ENCODE measurements around the gene GREM2. TPM values are rescaled to one million over a fixed set of nuclear protein-coding genes. Genes with fewer than 3 reads are reported as not detected.

GREM2 gene
- polyA plus RNA-seq, 1 donor from 2014 or later = 0.85 TPM

- Histone ChIP-seq H3K4me3 (ENCODE audit: low read length) (no peak overlapping the region), H3K9me3 (ENCODE audit: low read length) (no peaks in the 10 kb centered on the region), H3K79me2 (replicated peaks; ENCODE audit: insufficient read depth, low read length) (no peaks in the 10 kb centered on the region), H3F3A (ENCODE audit: insufficient read depth, low read length, poor library complexity, severe bottlenecking) (no peaks in the 10 kb centered on the region), H3K9ac (ENCODE audit: low read length) (no peak overlapping the region), H3K4me2 (ENCODE audit: low read length) (no peak overlapping the region), H3K36me3 (ENCODE audit: insufficient read depth, low read length) (no peaks in the 10 kb centered on the region), H3K27me3 (ENCODE audit: insufficient read depth, low read depth, low read length) (no peaks in the 10 kb centered on the region), H2AFZ (ENCODE audit: low read depth, low read length) (no peak overlapping the region), H4K20me1 (ENCODE audit: insufficient read depth) (no peaks in the 10 kb centered on the region), H3K9me2 (ENCODE audit: insufficient read depth, low read length) (no peaks in the 10 kb centered on the region), H3K27ac (ENCODE audit: low read length) (no peak overlapping the region)
- TF ChIP-seq TAF1 (IDR thresholded peaks at IDR 0.05; ENCODE audit: low read depth) (no peak), EZH2 (IDR thresholded peaks at IDR 0.05; ENCODE audit: borderline replicate concordance, insufficient read depth, low read length, poor library complexity, severe bottlenecking) (no peak), POLR2AphosphoS5 (IDR thresholded peaks at IDR 0.05) (no peak), EP300 (conservative IDR thresholded peaks at IDR 0.05; ENCODE audit: poor library complexity, severe bottlenecking) (no peak), SMC3 (conservative IDR thresholded peaks at IDR 0.05; ENCODE audit: poor library complexity) (no peak), RAD21 (conservative IDR thresholded peaks at IDR 0.05) (no peak), CTCF (IDR thresholded peaks at IDR 0.05; ENCODE audit: poor library complexity, severe bottlenecking) (no peak), MXI1 (conservative IDR thresholded peaks at IDR 0.05; ENCODE audit: poor library complexity, severe bottlenecking) (no peak), REST (IDR thresholded peaks at IDR 0.05; ENCODE audit: borderline replicate concordance) (no peak)
Measured at GRCh38 chr1:240499012-240499411, 112.9 kb downstream of the GREM2 start.

DNA sequence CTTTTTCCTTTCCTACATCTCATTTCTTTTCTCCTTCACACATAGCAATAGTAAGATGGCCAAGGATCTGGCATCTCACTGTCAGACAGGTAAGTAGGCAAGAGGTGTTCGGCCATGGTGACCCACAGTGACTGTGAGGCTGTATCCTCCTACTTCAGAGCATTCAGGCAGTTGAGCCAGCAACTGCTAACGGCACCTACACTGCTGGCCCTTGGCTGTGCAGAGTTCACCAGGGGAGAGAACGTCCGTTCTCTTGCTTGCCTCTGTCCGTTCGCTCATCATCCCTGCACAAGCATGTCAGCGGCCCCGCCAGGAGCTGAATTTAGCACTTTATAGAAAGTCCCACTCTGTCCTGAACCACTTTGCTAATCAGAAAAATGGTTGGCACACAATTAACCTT, 113.6 kb downstream of the GREM2 start:
- peaks cover 3% of the 10 kb centered on the region for H3K27me3 ChIP-seq (ENCODE audit: insufficient read depth, low read depth, low read length)
- no peak overlapping the region for H3K4me3 ChIP-seq (ENCODE audit: low read length)
- H4K20me1 ChIP-seq (ENCODE audit: insufficient read depth) = no peaks in the 10 kb centered on the region
- no peak overlapping the region for H3K9ac ChIP-seq (ENCODE audit: low read length)
- no peaks in the 10 kb centered on the region for H3F3A ChIP-seq (ENCODE audit: insufficient read depth, low read length, poor library complexity, severe bottlenecking)
- H2AFZ ChIP-seq (ENCODE audit: low read depth, low read length) = no peak overlapping the region
- H3K9me2 ChIP-seq (ENCODE audit: insufficient read depth, low read length) = no peaks in the 10 kb centered on the region
- no peak overlapping the region for H3K4me2 ChIP-seq (ENCODE audit: low read length)
- no peaks in the 10 kb centered on the region for H3K79me2 ChIP-seq (replicated peaks; ENCODE audit: insufficient read depth, low read length)
- TF ChIP-seq SMC3 (conservative IDR thresholded peaks at IDR 0.05; ENCODE audit: poor library complexity) (no peak), MXI1 (conservative IDR thresholded peaks at IDR 0.05; ENCODE audit: poor library complexity, severe bottlenecking) (no peak)
- H3K9me3 ChIP-seq (ENCODE audit: low read length) = no peaks in the 10 kb centered on the region
- H3K36me3 ChIP-seq (ENCODE audit: insufficient read depth, low read length) = no peaks in the 10 kb centered on the region
- H3K27ac ChIP-seq (ENCODE audit: low read length) = no peak overlapping the region

DNA sequence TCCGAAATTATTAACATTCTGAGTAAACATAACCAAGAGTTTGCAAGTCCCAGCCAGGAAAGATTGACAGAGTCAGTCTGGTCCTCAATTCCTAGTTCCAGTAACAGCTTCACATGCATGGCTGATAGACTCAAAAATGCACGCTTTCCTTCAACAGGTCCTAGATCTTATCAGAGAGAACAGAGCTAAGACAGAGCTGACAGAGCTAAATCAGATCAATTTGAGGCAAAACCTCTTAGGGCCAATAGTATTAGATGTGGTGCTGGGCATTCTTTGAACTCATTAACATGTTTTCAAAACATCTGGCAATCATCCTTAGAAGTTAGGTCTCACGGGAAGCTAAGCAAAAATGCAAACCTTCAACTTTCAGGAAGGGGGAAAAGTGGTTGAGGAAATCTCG, 114.0 kb downstream of the GREM2 start:
- Histone ChIP-seq H3K9ac (ENCODE audit: low read length) (no peak overlapping the region), H3K4me2 (ENCODE audit: low read length) (no peak overlapping the region), H2AFZ (ENCODE audit: low read depth, low read length) (no peak overlapping the region), H3K79me2 (replicated peaks; ENCODE audit: insufficient read depth, low read length) (no peaks in the 10 kb centered on the region), H3F3A (ENCODE audit: insufficient read depth, low read length, poor library complexity, severe bottlenecking) (no peaks in the 10 kb centered on the region), H3K4me3 (ENCODE audit: low read length) (no peak overlapping the region), H3K9me2 (ENCODE audit: insufficient read depth, low read length) (no peaks in the 10 kb centered on the region), H4K20me1 (ENCODE audit: insufficient read depth) (no peaks in the 10 kb centered on the region), H3K36me3 (ENCODE audit: insufficient read depth, low read length) (no peaks in the 10 kb centered on the region), H3K27me3 (ENCODE audit: insufficient read depth, low read depth, low read length) (peaks cover 7% of the 10 kb centered on the region), H3K27ac (ENCODE audit: low read length) (no peak overlapping the region), H3K9me3 (ENCODE audit: low read length) (no peaks in the 10 kb centered on the region)
- no peak for TF ChIP-seq SMC3 (conservative IDR thresholded peaks at IDR 0.05; ENCODE audit: poor library complexity)
- no peak for TF ChIP-seq MXI1 (conservative IDR thresholded peaks at IDR 0.05; ENCODE audit: poor library complexity, severe bottlenecking)
- TF ChIP-seq EP300 (conservative IDR thresholded peaks at IDR 0.05; ENCODE audit: poor library complexity, severe bottlenecking) = no peak
- no peak for TF ChIP-seq CTCF (IDR thresholded peaks at IDR 0.05; ENCODE audit: poor library complexity, severe bottlenecking)
- no peak for TF ChIP-seq REST (IDR thresholded peaks at IDR 0.05; ENCODE audit: borderline replicate concordance)
- TF ChIP-seq TAF1 (IDR thresholded peaks at IDR 0.05; ENCODE audit: low read depth) = no peak
- TF ChIP-seq POLR2AphosphoS5 (IDR thresholded peaks at IDR 0.05) = no peak
- no peak for TF ChIP-seq EZH2 (IDR thresholded peaks at IDR 0.05; ENCODE audit: borderline replicate concordance, insufficient read depth, low read length, poor library complexity, severe bottlenecking)
- TF ChIP-seq RAD21 (conservative IDR thresholded peaks at IDR 0.05) = no peak
